Neural crest cell (in vitro differentiated cells): Measurements from ENCODE around the gene SMIM13. TPM values are rescaled to one million over a fixed set of nuclear protein-coding genes. Genes with fewer than 3 reads are reported as not detected.

Experiments used
- DNase-seq: peaks from one replicate; pipeline ENCODE4 v3.0.0; 2021; ENCODE audit warnings: low read depth, mixed read lengths, low spot score
- H3K27ac Mint-ChIP-seq: one replicate; pipeline ENCODE4 v1.8.0; 2021; ENCODE audit warnings: mild to moderate bottlenecking, mixed read lengths; ENCODE audit not compliant: unreplicated experiment
- H3K27me3 Mint-ChIP-seq: 2 replicates; pipeline ENCODE4 v1.8.0; 2021; ENCODE audit warnings: low read depth, mild to moderate bottlenecking, mixed read lengths
- H3K36me3 Mint-ChIP-seq: 2 replicates; pipeline ENCODE4 v1.8.0; 2021; ENCODE audit warnings: low read depth, mild to moderate bottlenecking, mixed read lengths
- H3K4me1 Mint-ChIP-seq: 2 replicates; pipeline ENCODE4 v1.8.0; 2021; ENCODE audit warnings: mixed read lengths
- H3K4me3 Mint-ChIP-seq: one replicate; pipeline ENCODE4 v1.8.0; 2021; ENCODE audit warnings: mild to moderate bottlenecking, mixed read lengths
- H3K9me3 Mint-ChIP-seq: 2 replicates; pipeline ENCODE4 v1.8.0; 2021; ENCODE audit warnings: mixed read lengths
- total RNA-seq: library from RNA; stranded (reverse); gene quantifications from 2 replicates; pipeline ENCODE4 v1.2.1, GENCODE V29; 2021
- TF ChIP-seq, protein P1 (sequence below): fragments of 200-600 bp; sonication (generic); conservative IDR thresholded peaks from 2 replicates; pipeline ENCODE4 v1.5.0; 2021; ENCODE audit warnings: antibody characterized with exemption, mild to moderate bottlenecking

Gene SMIM13
- total RNA-seq, 1 donor from 2014 or later = 12.3 TPM

DNA sequence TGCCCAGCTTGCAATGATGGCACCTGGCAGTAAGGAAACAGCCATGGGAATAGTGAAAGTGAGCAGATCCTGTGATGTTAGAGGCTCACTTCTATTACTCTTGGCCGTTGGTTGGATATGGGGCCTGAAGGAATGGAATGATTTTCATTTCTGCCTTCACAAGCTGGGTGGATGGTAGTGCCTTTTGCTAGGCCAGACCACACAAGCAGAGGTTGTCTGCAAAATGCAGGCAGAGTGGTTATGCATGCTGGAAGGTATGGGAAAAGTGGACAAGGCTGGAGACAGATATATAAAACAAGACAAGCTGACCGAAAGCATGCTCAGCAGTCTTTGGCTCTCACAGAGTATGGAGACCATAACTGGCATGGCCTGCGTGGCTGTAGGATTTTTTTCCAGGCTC, 68.6 kb downstream of the SMIM13 start:
- H3K27me3 Mint-ChIP-seq = peaks cover 5% of the 10 kb centered on the region
- no peaks in the 10 kb centered on the region for H3K36me3 Mint-ChIP-seq
- no peak overlapping the region for H3K4me3 Mint-ChIP-seq
- TF ChIP-seq, protein P1, sequence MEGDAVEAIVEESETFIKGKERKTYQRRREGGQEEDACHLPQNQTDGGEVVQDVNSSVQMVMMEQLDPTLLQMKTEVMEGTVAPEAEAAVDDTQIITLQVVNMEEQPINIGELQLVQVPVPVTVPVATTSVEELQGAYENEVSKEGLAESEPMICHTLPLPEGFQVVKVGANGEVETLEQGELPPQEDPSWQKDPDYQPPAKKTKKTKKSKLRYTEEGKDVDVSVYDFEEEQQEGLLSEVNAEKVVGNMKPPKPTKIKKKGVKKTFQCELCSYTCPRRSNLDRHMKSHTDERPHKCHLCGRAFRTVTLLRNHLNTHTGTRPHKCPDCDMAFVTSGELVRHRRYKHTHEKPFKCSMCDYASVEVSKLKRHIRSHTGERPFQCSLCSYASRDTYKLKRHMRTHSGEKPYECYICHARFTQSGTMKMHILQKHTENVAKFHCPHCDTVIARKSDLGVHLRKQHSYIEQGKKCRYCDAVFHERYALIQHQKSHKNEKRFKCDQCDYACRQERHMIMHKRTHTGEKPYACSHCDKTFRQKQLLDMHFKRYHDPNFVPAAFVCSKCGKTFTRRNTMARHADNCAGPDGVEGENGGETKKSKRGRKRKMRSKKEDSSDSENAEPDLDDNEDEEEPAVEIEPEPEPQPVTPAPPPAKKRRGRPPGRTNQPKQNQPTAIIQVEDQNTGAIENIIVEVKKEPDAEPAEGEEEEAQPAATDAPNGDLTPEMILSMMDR = no peak
- no peak for DNase-seq
- H3K9me3 Mint-ChIP-seq = no peaks in the 10 kb centered on the region
- H3K4me1 Mint-ChIP-seq = peaks cover 33% of the 10 kb centered on the region
- no peak overlapping the region for H3K27ac Mint-ChIP-seq

DNA sequence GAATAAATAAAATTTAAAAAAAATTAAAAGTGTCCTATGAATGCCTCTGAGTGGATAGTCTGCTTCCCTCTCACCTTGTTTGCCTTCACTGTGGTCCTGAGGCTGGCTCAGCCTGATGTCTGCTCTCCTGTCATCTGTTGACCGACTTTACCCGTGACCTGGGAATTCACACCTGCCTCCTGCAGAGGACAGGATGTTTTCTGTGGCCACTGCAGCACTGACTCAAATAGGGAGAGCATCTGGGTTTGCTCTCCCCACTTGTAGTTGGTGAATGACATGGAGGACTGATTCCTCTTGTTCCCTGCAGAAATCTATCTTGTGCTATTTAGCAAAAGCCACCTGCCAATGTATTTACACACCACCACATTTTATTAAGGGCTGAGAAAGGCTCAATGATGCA, 70.3 kb downstream of the SMIM13 start:
- Mint-ChIP-seq H3K27ac (peak overlapping the region; percentile 85), H3K36me3 (no peaks in the 10 kb centered on the region), H3K4me1 (peaks cover 42% of the 10 kb centered on the region), H3K27me3 (peaks cover 5% of the 10 kb centered on the region), H3K4me3 (no peak overlapping the region), H3K9me3 (no peaks in the 10 kb centered on the region)
- TF ChIP-seq, protein P1 = no peak
- DNase-seq = no peak

DNA sequence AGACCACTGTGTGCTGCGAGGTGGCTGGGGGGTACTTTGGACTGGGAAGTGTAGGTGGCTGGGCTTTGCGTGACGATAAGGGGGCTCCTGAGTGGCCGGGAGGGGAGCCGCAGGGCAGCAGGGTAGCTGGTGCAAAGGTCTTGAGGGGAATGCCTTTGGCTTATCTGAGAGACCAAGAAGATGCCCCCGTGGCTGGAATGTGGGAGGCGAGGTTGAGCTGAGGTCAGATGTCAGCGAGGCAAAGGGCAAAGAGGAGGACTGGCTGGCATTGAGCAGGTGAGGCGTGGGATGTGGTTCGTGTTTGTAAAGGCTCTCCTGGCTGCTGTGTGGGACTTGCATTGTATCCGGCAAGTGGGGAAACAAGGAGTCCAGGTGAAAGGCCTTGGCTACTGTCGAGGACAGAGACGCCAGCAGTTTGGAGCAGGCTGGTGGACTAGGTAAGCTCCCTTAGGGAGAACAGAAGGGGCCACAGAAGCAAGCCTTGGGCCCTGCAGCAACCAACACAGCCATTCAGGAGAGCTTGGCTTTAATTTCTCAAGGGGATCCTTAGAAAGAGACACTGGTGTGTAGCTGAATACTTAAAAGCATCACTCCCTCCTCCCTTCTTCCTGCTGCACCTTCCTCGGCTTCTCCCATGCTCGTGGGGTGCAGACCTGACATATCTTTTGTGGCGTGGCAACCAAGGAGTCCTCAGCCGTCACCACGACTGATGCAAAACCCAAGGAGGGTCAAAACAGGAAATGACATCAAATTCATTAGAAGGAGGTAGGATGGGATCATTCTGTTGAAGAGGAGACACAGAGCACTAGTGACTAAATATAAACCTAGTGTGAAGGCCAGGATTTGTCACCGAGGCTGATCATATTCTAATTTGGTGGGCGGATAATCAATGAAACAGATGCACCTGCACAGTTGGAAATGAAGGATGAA, 71.3 kb downstream of the SMIM13 start:
- no peak for DNase-seq
- TF ChIP-seq, protein P1 = no peak
- H3K9me3 Mint-ChIP-seq = no peaks in the 10 kb centered on the region
- H3K4me3 Mint-ChIP-seq = no peak overlapping the region
- peaks cover under 1% of the 10 kb centered on the region for H3K36me3 Mint-ChIP-seq
- H3K4me1 Mint-ChIP-seq = peaks cover 44% of the 10 kb centered on the region
- H3K27ac Mint-ChIP-seq = no peak overlapping the region
- peaks cover 5% of the 10 kb centered on the region for H3K27me3 Mint-ChIP-seq

DNA sequence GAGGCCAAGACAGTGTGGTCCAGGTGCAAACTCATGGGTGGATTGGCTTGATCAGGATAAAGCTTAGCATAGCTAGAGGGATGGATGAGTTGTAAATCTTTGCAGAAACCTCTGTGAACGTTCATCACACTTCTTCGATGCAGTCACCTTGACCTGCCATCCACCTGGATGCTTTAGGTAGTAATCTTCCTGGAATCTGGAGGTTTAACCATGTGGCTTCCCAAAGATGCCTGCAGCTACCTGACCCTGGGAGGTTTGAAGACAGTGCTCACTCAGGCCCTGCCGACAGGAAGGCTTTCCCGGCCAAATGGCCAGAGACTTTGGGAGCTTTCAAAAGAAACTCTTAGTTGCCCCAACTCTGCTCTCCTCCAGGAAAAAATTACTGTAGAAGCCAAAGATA, 73.3 kb downstream of the SMIM13 start:
- peaks cover 5% of the 10 kb centered on the region for H3K27me3 Mint-ChIP-seq
- H3K9me3 Mint-ChIP-seq = no peaks in the 10 kb centered on the region
- peaks cover 36% of the 10 kb centered on the region for H3K4me1 Mint-ChIP-seq
- H3K4me3 Mint-ChIP-seq = no peak overlapping the region
- peaks cover 2% of the 10 kb centered on the region for H3K36me3 Mint-ChIP-seq
- TF ChIP-seq, protein P1 = no peak
- H3K27ac Mint-ChIP-seq = no peak overlapping the region
- no peak for DNase-seq

- Mint-ChIP-seq H3K27me3 (peaks cover 5% of the 10 kb centered on the region), H3K27ac (no peak overlapping the region), H3K9me3 (peaks cover 2% of the 10 kb centered on the region), H3K36me3 (peaks cover 2% of the 10 kb centered on the region), H3K4me1 (peaks cover 39% of the 10 kb centered on the region), H3K4me3 (no peak overlapping the region)
- no peak for DNase-seq
- TF ChIP-seq, protein P1 = no peak
Observed at GRCh38 chr6:11168091-11168635, 74.5 kb downstream of the SMIM13 start.
